GM18517 (cell line): ENCODE measurements around the gene ECEL1.
"Not testable (repeated sequence)": the region's sequence is repeated elsewhere in the genome, so short reads cannot be mapped to it uniquely, and the experiment has no call there.

ENCODE experiments used
- ATAC-seq: cut with Tn5 transposase; IDR thresholded peaks from one replicate; pipeline ENCODE4 v1.9.1; 2021; ENCODE audit warnings: mild to moderate bottlenecking, moderate library complexity; ENCODE audit not compliant: unreplicated experiment

The ECEL1 gene

GRCh38 chr2:232444409-232445148 lies 43.1 kb downstream of the ECEL1 start:
- ATAC-seq, result no peak

GRCh38 chr2:232443669-232444408 lies 43.8 kb downstream of the ECEL1 start:
- ATAC-seq, result not testable (repeated sequence)

GRCh38 chr2:232443047-232443446 lies 44.6 kb downstream of the ECEL1 start:
- not testable (repeated sequence) for ATAC-seq

- not testable (repeated sequence) for ATAC-seq
These were observed 45.2 kb downstream of the ECEL1 start for GRCh38 chr2:232442431-232442830.

- not testable (repeated sequence) for ATAC-seq
These were observed 45.7 kb downstream of the ECEL1 start for GRCh38 chr2:232441922-232442321.

GRCh38 chr2:232441147-232441651 lies 46.4 kb downstream of the ECEL1 start:
- no peak for ATAC-seq

- ATAC-seq, result peak; percentile 67
These were observed 47.2 kb downstream of the ECEL1 start for GRCh38 chr2:232440220-232441018.

- no peak for ATAC-seq
These were observed 47.9 kb downstream of the ECEL1 start for GRCh38 chr2:232439758-232440135.

GRCh38 chr2:232438951-232439757 lies 48.5 kb downstream of the ECEL1 start:
- ATAC-seq, result no peak

GRCh38 chr2:232438091-232438490 lies 49.5 kb downstream of the ECEL1 start:
- ATAC-seq, result no peak

- no peak for ATAC-seq
These were observed 50.5 kb downstream of the ECEL1 start for GRCh38 chr2:232437195-232437571.

- no peak for ATAC-seq
These were observed 51.0 kb downstream of the ECEL1 start for GRCh38 chr2:232436381-232437194.

- no peak for ATAC-seq
These were observed 51.8 kb downstream of the ECEL1 start for GRCh38 chr2:232435805-232436204.

GRCh38 chr2:232435375-232435648 lies 52.3 kb downstream of the ECEL1 start:
- ATAC-seq, result no peak

- no peak for ATAC-seq
These were observed 52.9 kb downstream of the ECEL1 start for GRCh38 chr2:232434563-232435374.

- no peak for ATAC-seq
These were observed 53.5 kb downstream of the ECEL1 start for GRCh38 chr2:232434091-232434490.

GRCh38 chr2:232433622-232434021 lies 54.0 kb downstream of the ECEL1 start:
- ATAC-seq, result not testable (repeated sequence)

GRCh38 chr2:232432598-232433184 lies 54.9 kb downstream of the ECEL1 start:
- ATAC-seq, result no peak
